HG02571 (cell line): ENCODE measurements around the gene PARVB.
"Not testable (repeated sequence)": the region's sequence is repeated elsewhere in the genome, so short reads cannot be mapped to it uniquely, and the experiment has no call there.

Experiments used
- ATAC-seq: cut with Tn5 transposase; IDR thresholded peaks from one replicate; pipeline ENCODE4 v1.9.1; 2021; ENCODE audit warnings: mild to moderate bottlenecking, moderate library complexity; ENCODE audit not compliant: unreplicated experiment

PARVB gene

DNA sequence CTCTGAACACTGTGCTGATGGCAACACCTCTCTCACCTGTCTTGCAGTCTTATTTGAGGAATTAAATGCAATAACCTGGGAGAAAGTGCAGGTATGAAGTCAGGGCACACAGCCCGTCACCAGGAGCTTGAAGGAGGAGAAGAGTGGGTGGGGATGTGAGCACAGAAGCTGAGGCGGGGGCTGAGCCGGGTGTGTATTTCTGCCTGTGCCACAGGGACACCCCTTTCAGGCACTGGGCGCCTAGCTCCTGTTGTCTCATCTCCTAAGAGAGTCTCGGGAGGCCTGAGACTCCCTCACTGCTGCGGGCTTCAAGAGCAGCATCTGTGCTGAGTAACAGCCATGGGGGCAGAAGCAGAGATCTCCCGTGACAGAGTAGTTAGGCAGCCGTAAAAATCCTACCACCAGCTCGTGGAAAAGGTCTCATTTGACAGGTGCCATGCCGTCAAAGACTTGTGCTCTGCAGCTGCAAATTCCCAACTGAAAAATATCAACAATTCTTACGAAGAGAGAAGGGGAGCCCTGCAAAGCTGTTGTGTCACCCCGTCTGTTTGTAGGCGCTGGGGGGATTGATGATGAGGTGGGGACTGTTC, 26.8 kb downstream of the PARVB start:
- ATAC-seq = no peak

DNA sequence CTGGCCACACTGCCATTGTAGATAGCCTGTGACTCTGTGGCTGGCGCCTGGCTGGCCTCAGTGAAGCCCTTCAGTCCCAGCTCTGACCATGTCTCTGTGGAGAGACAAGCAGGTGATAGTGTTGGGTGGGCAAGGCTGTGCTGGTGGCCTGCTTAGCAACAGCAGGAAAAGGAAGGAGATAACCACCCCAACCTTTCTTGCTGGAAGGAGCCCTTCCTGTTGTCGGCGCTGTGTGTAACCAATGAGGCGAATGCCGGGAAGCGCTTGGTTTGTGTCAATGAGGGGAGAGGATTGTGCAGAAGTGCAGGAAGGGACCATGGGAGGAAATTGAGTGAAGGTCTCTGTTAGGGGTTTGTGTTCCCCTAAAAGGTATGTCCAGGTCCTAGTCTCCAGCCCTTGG, 27.3 kb downstream of the PARVB start:
- ATAC-seq = no peak

DNA sequence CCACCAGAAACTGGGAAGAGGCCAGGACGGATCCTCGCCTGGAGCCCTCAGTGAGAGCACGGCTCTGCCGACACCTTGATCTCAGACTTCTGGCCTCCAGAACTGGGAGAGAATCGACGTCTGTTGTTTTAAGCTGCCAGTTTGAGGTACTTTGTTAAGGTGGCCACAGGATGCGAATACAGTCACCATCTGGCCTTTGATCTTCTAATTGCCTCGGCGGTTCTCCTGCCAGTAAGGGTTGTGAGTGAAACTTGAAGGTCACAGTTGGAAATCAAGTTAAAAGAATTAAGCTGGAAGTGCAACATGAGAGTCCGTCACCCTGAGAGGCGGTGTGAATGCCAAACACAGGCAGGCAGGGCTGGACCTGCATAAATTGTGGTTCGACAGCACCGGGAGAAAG, 27.9 kb downstream of the PARVB start:
- ATAC-seq = no peak

DNA sequence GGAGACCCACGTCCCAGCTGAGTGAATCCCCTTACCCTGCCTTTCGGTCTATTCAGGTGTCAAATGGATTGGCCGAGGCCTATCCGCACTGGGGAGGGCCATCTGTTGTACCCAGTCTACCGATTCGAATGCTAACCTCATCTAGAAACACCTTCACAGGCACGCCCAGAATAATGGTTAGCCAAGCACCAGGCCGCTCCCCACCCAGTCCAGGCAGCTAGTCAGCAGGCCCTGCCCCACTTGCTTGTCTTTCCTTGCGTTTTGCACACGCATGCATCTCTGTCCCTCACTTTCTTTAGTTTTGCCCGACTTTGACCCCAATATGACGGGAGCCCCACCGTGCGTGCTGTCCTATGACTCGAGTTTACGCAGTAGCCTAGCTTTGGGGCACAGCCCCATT, 31.7 kb downstream of the PARVB start:
- no peak for ATAC-seq

DNA sequence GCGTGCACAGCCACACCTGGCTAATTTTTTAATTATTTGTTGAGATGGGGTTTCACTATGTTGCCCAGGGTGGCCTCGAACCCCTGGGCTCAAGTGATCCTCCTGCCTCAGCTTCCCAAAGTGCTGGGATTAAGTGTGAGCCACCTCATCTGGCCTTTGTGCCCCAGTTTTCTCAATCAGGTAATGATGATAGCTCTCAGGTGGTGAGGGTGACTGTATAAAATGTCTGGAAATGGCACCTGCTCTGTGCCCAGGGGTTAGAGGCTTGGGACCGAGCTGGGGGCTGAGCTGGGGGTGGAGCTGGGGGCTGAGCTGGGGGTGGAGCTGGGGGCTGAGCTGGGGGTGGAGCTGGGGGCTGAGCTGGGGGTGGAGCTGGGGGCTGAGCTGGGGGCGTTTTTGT, 32.5 kb downstream of the PARVB start:
- not testable (repeated sequence) for ATAC-seq

DNA sequence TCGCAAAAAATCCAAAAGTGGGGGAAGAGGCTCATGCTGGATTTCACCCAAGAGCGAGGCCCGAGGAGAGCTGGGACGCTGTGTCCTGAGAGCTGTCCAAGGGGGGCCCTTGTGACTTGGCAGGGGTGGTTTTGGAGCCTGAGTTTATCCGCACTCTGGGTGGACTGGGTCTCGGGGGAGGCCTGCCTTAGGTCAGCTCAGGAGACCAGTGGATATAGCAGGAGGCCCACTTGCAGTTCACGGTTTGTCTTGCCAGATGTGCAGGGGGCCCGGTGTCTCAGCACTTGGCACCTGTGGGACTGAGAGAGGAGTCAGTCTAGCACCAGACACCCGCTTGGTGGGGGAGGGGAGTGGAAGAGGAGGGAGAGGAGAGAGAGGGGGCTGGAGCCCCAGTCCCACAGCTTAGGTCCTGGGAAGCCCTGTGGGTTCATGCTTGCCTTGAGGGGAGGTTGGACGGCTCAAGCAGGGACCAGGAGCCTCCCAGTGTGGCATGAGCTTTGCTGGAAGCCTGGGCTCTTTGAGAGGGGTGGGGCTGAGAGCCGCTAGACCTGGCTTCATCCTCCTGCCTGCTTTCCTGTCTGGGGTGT, 33.4 kb downstream of the PARVB start:
- no peak for ATAC-seq

DNA sequence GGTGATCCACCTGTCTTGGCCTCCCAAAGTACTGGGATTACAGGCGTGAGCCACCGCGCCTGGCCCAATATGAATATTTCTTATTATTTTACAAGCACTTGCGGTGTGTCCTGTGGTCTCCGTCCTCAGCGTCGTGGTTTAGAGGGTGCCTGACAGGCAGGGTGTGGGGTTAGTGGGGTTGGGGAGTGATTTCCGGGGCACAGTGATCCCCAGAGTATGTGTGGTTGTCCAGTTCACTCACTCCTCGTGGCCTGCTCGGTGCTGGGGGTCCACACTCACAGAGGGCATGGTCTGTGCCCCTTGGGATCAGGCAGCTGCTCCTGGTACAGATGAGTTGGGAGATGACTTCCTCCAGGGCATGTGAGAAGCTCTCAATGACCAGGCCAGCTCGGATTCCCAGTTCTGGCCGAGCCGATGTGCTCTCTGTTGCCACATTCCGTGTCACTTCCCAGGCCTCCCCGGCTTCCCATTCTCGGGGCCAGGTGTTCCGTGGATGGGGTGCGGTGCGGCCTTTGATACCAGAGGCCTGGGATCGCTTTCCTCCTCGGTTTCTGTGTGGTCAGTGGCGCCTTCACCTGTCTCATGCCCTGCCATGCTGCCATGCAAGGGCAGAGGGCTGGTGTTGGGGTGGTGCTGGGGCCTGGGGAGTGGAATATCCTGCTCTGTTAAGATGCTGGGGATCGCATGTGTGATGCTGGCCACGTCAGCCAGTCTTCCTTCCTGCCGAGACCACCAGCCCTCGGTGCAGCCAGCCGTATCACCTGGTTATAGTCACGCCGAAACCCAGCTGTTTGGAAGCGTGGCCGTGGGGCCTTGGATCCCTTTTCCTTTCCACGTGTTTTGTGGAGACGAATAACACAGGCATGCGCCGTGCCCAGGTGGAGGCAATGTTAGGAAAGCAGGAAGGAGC, 39.6 kb downstream of the PARVB start:
- no peak for ATAC-seq

DNA sequence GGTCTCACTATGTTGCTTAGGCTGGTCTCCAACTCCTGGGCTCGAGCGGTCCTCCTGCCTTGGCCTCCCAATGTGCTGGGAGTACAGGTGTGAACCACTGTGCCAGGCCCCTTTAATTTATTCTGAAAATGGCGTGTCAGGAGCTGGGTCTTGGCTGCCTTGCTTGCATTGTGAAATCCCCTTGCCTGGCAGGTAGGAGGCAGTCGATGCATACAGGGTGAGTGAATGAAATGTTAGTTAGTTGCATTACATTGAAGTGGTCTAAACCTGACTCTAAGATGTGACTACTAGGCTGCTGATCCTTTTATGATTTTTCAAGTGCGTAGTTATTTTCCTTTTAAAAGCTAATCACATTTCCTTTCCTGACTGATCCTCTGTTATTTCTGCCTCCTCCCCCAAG, 42.9 kb downstream of the PARVB start:
- no peak for ATAC-seq

DNA sequence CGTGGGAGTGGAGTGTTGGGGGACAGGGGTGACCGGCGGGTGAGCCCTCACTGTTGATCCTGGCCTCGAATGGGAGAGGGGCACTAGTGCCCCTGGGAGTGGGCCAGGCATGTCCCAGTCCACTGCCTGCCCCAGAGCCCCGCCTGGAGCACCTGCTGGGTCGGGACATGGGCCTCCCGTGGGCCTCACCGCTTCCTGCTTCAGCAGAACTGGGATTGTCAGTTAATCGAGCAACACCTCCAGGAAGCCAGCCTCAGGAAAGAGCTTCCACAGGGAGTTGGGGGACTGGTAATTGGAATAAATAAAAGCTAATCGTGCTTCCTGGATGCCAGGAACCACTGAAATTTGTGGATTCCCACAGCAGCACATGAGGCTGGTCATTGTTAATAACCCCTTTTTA, 43.8 kb downstream of the PARVB start:
- ATAC-seq = no peak

DNA sequence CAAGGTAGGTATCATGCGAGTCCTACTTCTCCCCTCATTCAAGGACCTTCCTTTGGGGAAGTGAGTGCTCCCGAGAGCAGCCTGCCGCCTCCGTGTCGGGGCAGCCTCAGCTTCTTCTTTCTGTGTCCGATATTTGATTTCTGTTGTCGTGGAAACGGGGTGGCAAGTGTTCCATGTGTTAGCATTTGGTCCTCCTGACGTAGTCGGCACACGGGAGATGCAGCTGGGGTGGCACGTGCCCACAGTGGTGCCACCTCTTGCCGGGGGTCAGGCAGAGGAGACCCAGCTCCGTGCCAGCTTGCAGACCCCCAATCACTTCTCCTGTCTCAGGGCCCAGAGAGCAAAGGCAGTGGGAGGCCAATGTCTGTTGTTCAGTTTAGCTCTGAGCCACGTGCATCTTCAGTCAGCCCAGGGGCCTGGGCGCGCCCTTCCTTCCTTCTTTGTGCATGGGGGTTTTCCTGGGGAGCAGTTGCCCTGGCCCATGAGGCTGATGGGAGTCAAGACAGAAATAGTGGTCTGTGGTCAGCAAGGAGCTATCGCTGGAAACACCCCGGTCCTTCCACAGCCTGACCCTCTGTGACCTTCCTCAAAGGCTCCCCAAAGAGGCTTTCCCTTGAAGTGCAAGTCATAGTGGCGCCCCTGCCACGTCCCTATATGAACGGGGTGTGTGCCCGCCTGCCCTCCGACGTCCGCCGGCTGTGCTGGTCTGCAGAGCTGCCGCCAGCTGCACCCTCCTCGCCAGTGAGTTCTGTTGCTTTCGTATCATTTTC, 44.5 kb downstream of the PARVB start:
- ATAC-seq = no peak

DNA sequence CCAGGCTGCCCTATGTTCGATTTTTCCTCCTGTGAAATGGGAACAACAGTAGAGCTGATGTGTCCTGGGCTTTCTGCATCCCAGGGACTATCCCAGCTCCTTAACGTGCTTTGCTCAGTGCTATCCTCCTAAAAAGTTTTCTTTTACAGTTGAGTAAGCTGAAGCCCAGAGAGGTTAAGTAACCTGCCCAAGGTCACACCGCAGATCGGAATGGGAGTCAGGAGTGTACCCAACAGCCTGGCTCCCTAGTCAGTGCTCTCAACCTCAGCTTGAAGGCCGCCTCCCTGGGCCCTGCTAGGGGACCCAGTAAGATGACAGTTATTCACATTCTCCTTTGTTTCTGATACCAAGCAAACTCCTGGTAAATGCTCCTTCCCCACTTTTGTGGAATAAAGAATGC, 45.9 kb downstream of the PARVB start:
- no peak for ATAC-seq

DNA sequence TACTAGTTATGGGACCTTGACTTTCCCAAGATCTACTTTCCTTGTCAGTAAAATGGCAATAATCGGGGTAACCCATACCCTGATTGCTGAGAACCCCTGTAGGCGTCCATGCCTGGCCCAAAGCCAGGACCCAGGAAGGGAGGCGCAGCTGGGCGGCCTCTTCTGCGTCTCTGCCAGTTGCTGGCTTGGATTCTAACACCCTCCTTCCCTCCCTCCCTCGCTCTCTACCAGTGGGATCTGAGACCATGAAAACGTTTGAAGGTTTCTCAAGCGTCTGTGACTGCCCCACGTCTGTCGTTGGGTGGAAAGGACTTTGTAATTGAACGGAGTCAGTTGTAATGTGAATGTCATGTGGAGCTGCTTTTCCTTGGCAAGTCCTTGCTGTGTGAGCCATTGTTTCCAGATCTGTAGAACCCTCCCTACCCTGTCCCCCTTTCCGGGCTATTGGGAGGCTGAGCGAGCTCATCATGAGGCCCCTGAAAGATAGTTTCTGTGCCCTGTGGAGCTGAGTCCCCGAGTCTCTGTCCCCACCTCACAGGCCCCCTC, 47.8 kb downstream of the PARVB start:
- no peak for ATAC-seq

DNA sequence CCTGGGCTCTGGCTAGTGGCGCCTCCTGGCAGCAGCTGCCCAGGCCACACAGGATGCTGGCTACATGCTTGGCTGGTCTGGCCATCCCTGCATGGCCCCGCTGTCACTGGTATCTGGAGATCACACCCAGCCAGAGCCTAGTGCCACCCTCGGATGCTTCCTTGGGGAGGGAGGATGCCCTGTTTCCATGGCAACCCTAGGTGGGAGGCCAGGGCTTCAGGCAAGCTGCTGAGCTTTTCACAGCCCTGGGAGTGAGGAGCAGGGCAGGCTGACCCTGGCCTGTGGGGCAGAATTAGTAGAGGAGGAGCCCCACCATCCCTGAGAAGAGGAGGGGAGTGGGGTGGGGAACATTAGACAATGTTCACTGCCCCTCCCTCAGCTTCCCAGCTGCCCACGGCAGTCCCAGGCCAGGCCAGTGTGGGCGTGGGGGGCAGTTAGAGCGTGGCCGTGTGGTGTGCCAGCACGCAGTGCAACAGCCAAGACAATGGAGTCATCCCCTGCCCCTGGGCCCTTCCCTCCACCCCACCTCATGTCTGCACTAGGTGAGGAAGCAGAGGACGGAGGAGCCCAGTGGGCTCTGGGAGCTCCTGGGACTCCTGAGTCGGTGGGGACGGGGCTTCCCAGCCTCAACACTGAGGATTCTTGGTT, 50.4 kb downstream of the PARVB start:
- no peak for ATAC-seq

DNA sequence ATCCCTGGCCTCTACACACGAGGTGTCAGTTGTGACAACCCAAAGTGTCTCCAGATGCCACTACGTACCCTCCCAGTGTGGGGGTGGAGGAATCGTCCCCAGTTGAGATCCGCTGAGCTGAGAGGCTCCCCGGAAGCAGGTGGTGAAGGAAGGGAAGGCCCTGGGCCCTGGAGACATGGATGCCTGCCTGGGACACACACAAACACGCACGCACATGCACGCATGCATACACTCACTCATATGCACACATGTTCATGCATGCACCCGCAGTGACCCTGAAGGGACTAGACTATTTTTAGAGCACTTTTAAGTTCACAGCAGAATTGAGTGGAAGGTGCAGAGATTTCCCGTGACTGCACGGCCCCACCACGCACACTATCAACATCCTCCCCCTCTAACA, 50.9 kb downstream of the PARVB start:
- ATAC-seq = no peak

DNA sequence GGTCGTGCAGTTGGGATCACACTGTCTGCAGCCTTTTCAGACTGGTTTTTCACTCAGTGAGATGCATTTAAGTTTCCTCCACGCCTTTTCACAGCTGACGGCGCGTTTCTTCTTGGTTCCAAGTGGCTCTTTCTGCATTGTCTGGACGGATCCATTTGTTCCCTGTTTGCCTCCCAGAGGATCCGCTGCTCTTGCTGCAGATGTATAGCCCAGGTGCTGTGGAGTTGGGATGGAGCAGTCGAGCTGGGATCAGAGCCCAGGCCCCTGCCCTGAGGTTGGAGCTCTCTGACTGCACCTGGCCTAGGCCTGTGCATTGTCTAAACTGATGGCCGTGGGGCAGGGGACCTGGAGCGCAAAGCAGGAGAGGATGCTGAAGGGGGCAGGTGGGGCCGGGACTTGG, 51.6 kb downstream of the PARVB start:
- no peak for ATAC-seq

DNA sequence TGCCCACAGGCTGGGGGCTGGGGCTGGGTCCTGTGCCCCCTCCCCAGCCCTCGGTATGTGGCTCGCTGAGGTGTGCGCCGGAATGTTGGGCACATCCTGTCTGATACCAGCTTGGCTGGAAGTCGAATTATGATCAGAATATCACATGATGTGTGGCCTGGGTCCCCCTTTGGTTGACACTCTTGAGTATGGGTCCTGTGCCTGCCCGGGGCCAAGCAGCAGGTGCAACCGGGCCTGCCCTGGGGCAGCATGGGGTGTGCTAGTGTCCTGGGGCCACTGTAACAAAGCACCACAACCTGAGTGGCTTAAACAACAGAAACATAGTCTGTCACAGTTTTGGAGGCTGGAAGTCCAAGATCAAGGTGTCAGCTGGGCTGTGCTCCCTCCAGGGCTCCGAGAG, 52.7 kb downstream of the PARVB start:
- no peak for ATAC-seq

DNA sequence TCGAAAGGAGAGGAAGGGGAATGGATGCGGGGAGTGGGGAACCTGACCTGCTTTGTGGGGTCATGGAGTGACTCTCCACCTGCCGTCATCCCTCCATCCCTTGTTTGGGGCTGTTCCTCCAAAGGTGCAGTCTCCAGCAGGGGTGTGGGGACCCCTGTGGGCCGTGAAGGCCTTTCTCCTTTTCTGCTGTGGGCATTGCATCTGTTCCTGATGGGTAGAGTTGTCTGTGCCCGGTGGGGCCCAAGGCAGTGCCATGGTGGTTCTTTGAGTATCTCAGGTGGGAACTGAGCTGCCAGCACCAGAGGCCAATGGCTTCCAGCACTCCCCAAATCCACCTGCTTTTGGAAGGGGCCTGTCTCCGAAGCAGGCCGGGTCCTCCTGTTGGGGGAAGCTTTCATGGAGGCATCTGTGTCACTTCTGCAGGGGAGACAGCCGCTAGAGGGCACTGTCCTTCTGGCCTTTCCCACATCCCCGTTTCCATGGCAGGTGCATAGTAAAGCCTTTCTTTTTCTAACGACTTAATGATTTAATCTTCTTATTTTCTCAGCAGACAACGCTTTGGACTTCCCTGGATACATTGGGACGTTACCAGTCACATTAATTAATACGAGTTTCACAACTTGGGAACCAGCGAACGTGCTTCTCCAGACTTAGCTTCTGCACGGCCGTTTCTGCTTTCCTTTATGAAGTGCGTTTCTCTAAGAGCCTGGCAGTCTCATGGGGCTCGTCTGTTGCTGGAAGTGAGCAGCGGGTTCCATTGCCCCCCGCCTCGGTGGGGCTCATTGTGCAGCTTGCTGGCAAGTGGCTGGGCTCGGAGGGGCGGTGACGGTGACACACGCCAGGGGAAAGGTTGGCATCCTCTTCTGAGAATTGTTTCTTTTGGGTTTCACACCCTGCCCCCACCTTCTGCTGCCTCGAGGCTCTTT, 57.1 kb downstream of the PARVB start:
- ATAC-seq = no peak

DNA sequence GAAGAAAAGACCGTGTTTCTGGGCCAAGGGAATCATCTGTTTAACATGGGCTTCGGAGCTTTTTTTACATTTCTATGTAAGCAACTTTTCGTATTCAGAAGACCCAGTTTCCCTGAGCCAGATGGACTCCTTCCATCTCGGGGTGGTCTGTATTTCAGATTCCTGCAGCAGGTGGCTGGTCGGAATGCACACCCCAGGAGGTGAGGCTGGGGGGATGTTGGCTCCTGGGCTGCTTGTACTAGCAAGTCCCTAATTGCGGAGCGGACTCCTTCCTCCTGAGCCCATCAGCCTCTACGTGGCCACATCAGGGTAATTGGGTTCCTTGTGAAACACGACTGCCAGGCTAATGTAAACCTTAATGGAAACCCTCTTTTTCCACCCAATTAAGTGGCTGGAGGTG, 58.7 kb downstream of the PARVB start:
- ATAC-seq = no peak

DNA sequence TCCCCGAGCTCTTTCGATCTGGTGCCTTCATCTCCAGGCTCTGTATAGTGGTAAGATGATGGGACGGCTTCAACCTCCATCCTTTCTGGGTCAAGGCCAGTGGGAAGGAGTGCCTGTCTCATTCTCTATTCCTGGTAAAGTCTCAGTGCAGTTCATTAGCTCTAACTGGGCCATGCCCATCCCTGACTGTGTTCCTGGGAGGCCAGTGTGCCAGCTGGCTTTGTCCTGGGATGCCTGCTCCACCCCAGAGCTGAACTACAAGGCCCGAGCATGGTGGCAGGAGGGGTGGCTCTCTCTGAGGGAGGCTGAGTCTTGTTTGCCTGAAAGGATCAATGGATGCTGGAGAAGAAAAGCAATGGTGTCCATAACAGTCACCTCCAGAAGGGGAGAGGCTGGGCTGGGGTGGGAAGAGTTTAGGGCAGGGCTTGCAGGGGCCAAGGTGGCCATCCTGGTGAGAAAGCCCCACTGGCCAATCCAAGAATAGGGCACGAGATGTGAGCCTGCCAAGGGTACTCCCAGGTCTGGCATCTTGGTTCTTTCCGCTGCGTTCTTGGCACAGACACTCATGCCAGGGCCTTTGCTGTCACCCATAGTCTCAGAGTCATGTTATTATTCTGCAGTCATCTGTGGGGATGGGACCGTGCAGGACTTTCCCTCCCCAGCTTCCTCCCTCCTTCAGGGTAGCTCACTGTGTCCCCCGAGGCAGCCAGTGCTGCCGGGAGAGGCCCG, 60.1 kb downstream of the PARVB start:
- no peak for ATAC-seq
